ENCODE results near the gene SLC12A2. TPM values are rescaled to one million over a fixed set of nuclear protein-coding genes. Genes with fewer than 3 reads are reported as not detected.

The SLC12A2 gene
- total RNA-seq, 4 donors from 2014 or later, result 139 to 255 (median 172) TPM

- TF ChIP-seq CTCF (IDR thresholded peaks at IDR 0.05), result no peak
- TF ChIP-seq POLR2A (IDR thresholded peaks at IDR 0.05), result no peak
- Histone ChIP-seq H3K4me1 (no peaks in the 10 kb centered on the region), H3K36me3 (no peaks in the 10 kb centered on the region)
These were observed 113.2 kb downstream of the SLC12A2 start for GRCh38 chr5:128196791-128197190.

GRCh38 chr5:128197896-128198522, 114.4 kb downstream of the SLC12A2 start:
- no peaks in the 10 kb centered on the region for H3K27me3 ChIP-seq
- DNase-seq, result no peak
- no peak overlapping the region for H3K4me3 ChIP-seq
- no peaks in the 10 kb centered on the region for H3K36me3 ChIP-seq
- no peak overlapping the region for H3K27ac ChIP-seq
- no peaks in the 10 kb centered on the region for H3K4me1 ChIP-seq
- H3K9me3 ChIP-seq, result no peaks in the 10 kb centered on the region
- TF ChIP-seq CTCF (IDR thresholded peaks at IDR 0.05) (no peak), POLR2A (IDR thresholded peaks at IDR 0.05) (no peak)

More at GRCh38 chr5:128196791-128197190, 113.2 kb downstream of the SLC12A2 start:
- Histone ChIP-seq H3K9me3 (no peaks in the 10 kb centered on the region), H3K4me3 (no peak overlapping the region), H3K27ac (no peak overlapping the region), H3K27me3 (no peaks in the 10 kb centered on the region)
- DNase-seq, result no peak

GRCh38 chr5:128199104-128199503, 115.5 kb downstream of the SLC12A2 start:
- Histone ChIP-seq H3K9me3 (no peaks in the 10 kb centered on the region), H3K4me1 (no peaks in the 10 kb centered on the region)
- peak in 1 of 3 donors; percentile 60 for DNase-seq

GRCh38 chr5:128199611-128200010, 116.0 kb downstream of the SLC12A2 start:
- Histone ChIP-seq H3K27me3 (no peaks in the 10 kb centered on the region), H3K4me3 (no peak overlapping the region), H3K9me3 (no peaks in the 10 kb centered on the region), H3K27ac (no peak overlapping the region), H3K36me3 (no peaks in the 10 kb centered on the region), H3K4me1 (no peaks in the 10 kb centered on the region)
- TF ChIP-seq CTCF (IDR thresholded peaks at IDR 0.05) (no peak), POLR2A (IDR thresholded peaks at IDR 0.05) (no peak)
- no peak for DNase-seq

More at GRCh38 chr5:128199104-128199503, 115.5 kb downstream of the SLC12A2 start:
- no peak overlapping the region for H3K27ac ChIP-seq
- no peak overlapping the region for H3K4me3 ChIP-seq
- TF ChIP-seq CTCF (IDR thresholded peaks at IDR 0.05) (no peak), POLR2A (IDR thresholded peaks at IDR 0.05) (no peak)
- no peaks in the 10 kb centered on the region for H3K36me3 ChIP-seq
- H3K27me3 ChIP-seq, result no peaks in the 10 kb centered on the region

GRCh38 chr5:128201065-128201926, 117.7 kb downstream of the SLC12A2 start:
- no peak overlapping the region for H3K27ac ChIP-seq
- peak overlapping the region in 2 of 4 donors; percentile 23 to 25 for H3K4me3 ChIP-seq
- no peaks in the 10 kb centered on the region for H3K36me3 ChIP-seq
- peak; percentile 75 to 93 (median 91) for DNase-seq
- no peak for TF ChIP-seq POLR2A (IDR thresholded peaks at IDR 0.05)
- TF ChIP-seq CTCF (IDR thresholded peaks at IDR 0.05), result peak; percentile 67 to 93 (median 88)
- H3K9me3 ChIP-seq, result no peaks in the 10 kb centered on the region
- H3K27me3 ChIP-seq, result no peaks in the 10 kb centered on the region
- H3K4me1 ChIP-seq, result no peaks in the 10 kb centered on the region
